Measurements from ENCODE around the gene CACNG7. TPM values are rescaled to one million over a fixed set of nuclear protein-coding genes. Genes with fewer than 3 reads are reported as not detected.

The CACNG7 gene
- total RNA-seq, 6 experiments from 2014 or later: 0.38 to 1.2 (median 0.70) TPM

GRCh38 chr19:53885036-53885435 is 24.0 kb upstream of the CACNG7 start:
- Mint-ChIP-seq H3K27me3 (ENCODE audit: insufficient read depth) (peaks cover 27% of the 10 kb centered on the region), H3K36me3 (ENCODE audit: low read depth) (no peaks in the 10 kb centered on the region; the same call in 1 of the 2 replicates), H3K9me3 (no peaks in the 10 kb centered on the region), H3K27ac (no peak overlapping the region), H3K4me3 (no peak overlapping the region), H3K4me1 (ENCODE audit: low read depth) (peaks cover 6% of the 10 kb centered on the region)
- TF ChIP-seq CTCF (IDR thresholded peaks at IDR 0.05): no peak
- no peak for DNase-seq

DNA sequence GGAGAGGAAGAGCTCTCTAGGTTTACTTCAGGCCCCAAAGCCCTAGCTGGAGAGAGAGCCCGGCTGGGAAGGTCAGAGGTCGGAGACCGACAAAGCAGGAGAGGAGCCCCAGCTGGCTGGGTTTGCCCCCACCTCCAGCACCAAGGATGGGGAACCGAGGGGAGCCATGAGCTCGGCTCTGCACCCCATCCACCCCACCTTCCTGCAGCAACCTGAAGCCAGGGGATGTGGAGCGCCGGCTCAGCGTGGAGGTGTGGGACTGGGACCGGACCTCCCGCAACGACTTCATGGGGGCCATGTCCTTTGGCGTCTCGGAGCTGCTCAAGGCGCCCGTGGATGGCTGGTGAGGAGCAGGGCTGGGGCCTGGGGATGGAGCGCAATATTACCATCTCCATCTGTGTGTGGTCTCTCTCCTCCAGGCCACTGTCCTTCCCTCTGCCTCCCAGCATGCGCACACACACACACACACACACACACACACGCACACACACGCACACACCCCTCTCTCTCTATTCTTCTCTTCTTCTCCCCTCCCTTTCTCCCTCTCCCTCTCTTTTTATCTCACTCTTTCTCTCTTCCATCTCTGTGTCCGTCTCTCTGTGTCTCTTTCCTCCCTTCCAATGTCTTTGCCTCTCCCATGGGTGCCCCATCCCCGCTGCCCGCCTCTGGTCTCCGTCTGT is 16.6 kb upstream of the CACNG7 start:
- H3K9me3 Mint-ChIP-seq: no peaks in the 10 kb centered on the region
- no peak overlapping the region for H3K4me3 Mint-ChIP-seq
- no peaks in the 10 kb centered on the region for H3K4me1 Mint-ChIP-seq (ENCODE audit: low read depth)
- no peak for DNase-seq
- TF ChIP-seq CTCF (IDR thresholded peaks at IDR 0.05): no peak
- H3K27ac Mint-ChIP-seq: no peak overlapping the region
- H3K36me3 Mint-ChIP-seq (ENCODE audit: low read depth): no peaks in the 10 kb centered on the region
- H3K27me3 Mint-ChIP-seq (ENCODE audit: insufficient read depth): peaks cover 38% of the 10 kb centered on the region

- no peak overlapping the region for H3K4me3 Mint-ChIP-seq
- no peaks in the 10 kb centered on the region for H3K9me3 Mint-ChIP-seq
Measured at GRCh38 chr19:53892981-53893325, 16.1 kb upstream of the CACNG7 start.

GRCh38 chr19:53894707-53895106 is 14.4 kb upstream of the CACNG7 start:
- no peak for TF ChIP-seq CTCF (IDR thresholded peaks at IDR 0.05)
- Mint-ChIP-seq H3K27me3 (ENCODE audit: insufficient read depth) (peaks cover 44% of the 10 kb centered on the region), H3K4me1 (ENCODE audit: low read depth) (no peaks in the 10 kb centered on the region)

More at GRCh38 chr19:53892981-53893325, 16.1 kb upstream of the CACNG7 start:
- DNase-seq: no peak
- Mint-ChIP-seq H3K27me3 (ENCODE audit: insufficient read depth) (peaks cover 44% of the 10 kb centered on the region), H3K36me3 (ENCODE audit: low read depth) (no peaks in the 10 kb centered on the region), H3K4me1 (ENCODE audit: low read depth) (no peaks in the 10 kb centered on the region), H3K27ac (no peak overlapping the region)
- no peak for TF ChIP-seq CTCF (IDR thresholded peaks at IDR 0.05)

GRCh38 chr19:53896682-53897081 is 12.4 kb upstream of the CACNG7 start:
- TF ChIP-seq CTCF (IDR thresholded peaks at IDR 0.05): no peak
- DNase-seq: no peak
- peaks cover 40% of the 10 kb centered on the region for H3K27me3 Mint-ChIP-seq (ENCODE audit: insufficient read depth)
- H3K4me3 Mint-ChIP-seq: no peak overlapping the region
- no peak overlapping the region for H3K27ac Mint-ChIP-seq
- no peaks in the 10 kb centered on the region for H3K4me1 Mint-ChIP-seq (ENCODE audit: low read depth)
- no peaks in the 10 kb centered on the region for H3K36me3 Mint-ChIP-seq (ENCODE audit: low read depth)
- no peaks in the 10 kb centered on the region for H3K9me3 Mint-ChIP-seq

More at GRCh38 chr19:53894707-53895106, 14.4 kb upstream of the CACNG7 start:
- Mint-ChIP-seq H3K36me3 (ENCODE audit: low read depth) (no peaks in the 10 kb centered on the region), H3K4me3 (no peak overlapping the region), H3K9me3 (no peaks in the 10 kb centered on the region), H3K27ac (no peak overlapping the region)
- no peak for DNase-seq
